Measurements from ENCODE around the gene MAML3.

MAML3 gene

DNA sequence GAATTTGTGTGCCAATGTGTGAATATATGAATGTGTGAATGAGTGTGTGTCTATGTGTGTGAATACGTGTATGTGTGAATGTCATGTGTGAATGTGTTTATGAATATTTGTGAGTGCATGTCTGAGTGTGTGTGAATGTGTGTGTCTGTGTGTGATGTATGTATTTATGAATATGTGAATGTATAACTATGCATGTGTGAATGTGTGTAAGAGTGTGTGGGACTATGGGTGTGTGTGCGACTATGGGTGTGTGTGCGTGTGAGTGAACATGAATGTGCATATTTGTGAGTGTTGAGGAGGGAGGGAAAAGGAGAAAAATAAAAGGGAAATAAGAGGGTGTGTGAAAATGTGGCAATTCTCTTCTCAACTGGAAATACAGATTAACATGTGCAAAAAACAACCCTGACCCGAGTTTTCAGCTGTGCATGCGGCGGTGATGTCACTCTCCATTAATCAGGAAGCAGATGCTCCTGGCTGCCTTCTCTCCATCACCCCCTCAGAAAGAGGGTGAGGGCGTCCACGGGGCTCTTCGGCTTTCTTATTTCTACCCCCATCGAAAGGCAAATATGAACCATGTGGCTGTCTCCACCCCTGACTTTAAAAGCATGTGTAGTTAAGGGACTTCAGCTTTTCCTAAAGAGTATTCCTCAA is 219.8 kb downstream of the MAML3 start:
- TF ChIP-seq, protein P1, sequence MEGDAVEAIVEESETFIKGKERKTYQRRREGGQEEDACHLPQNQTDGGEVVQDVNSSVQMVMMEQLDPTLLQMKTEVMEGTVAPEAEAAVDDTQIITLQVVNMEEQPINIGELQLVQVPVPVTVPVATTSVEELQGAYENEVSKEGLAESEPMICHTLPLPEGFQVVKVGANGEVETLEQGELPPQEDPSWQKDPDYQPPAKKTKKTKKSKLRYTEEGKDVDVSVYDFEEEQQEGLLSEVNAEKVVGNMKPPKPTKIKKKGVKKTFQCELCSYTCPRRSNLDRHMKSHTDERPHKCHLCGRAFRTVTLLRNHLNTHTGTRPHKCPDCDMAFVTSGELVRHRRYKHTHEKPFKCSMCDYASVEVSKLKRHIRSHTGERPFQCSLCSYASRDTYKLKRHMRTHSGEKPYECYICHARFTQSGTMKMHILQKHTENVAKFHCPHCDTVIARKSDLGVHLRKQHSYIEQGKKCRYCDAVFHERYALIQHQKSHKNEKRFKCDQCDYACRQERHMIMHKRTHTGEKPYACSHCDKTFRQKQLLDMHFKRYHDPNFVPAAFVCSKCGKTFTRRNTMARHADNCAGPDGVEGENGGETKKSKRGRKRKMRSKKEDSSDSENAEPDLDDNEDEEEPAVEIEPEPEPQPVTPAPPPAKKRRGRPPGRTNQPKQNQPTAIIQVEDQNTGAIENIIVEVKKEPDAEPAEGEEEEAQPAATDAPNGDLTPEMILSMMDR (IDR thresholded peaks at IDR 0.05; ENCODE audit: low read depth, low read length), result no peak
- no peaks in the 10 kb centered on the region for H3K36me3 ChIP-seq
- peak overlapping the region; percentile 37 for H3K4me3 ChIP-seq (ENCODE audit: low read depth, low read length)
- no peaks in the 10 kb centered on the region for H3K27me3 ChIP-seq
- DNase-seq, result peak; percentile 83
- H3K4me1 ChIP-seq, result peaks cover 57% of the 10 kb centered on the region
- H3K9me3 ChIP-seq, result no peaks in the 10 kb centered on the region

DNA sequence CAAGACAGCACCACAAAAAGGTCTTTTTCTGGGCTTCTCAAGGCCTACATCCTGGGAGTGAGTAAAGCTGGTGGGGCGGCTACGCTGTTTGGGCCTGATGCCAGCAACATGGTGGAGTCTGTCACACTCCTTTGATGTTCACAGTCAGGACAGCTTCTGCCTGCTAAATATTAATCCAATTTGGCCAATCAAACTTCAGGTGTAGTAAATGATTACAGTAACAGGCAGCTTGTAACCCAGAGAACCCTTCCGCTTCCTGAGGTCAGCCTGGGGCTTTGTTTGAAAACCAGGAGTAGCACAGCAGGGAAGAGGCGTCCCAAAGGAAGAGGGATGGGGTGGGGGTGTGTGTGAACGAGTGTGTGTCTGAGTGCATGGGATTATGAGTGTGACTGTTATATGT is 220.4 kb downstream of the MAML3 start:
- Histone ChIP-seq H3K4me1 (peaks cover 58% of the 10 kb centered on the region), H3K36me3 (no peaks in the 10 kb centered on the region), H3K27me3 (no peaks in the 10 kb centered on the region), H3K4me3 (ENCODE audit: low read depth, low read length) (no peak overlapping the region), H3K9me3 (no peaks in the 10 kb centered on the region)
- peak; percentile 66 for DNase-seq
- TF ChIP-seq, protein P1 (IDR thresholded peaks at IDR 0.05; ENCODE audit: low read depth, low read length), result no peak

DNA sequence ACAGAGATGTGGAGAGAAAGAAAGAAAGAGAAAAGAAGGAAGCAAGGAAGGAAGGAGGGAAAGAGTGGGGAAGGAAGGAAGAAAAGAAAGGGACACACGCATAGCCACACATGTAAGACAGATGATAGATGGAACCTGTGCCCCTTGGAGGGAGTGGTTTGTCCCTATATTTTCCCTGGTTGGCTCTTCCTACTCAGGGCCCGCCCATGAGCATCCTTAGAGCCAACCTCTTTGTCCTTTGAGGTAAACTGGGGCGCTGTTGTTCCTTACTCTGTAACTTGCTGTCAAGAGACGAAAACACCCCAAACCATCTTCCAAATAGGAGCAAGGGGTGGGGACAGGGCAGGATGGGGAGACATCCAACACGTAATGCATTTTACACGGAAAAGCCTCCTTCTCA is 220.9 kb downstream of the MAML3 start:
- peaks cover 56% of the 10 kb centered on the region for H3K4me1 ChIP-seq
- no peak for DNase-seq
- H3K4me3 ChIP-seq (ENCODE audit: low read depth, low read length), result no peak overlapping the region
- TF ChIP-seq, protein P1 (IDR thresholded peaks at IDR 0.05; ENCODE audit: low read depth, low read length), result no peak
- H3K9me3 ChIP-seq, result no peaks in the 10 kb centered on the region
- H3K27me3 ChIP-seq, result no peaks in the 10 kb centered on the region
- H3K36me3 ChIP-seq, result no peaks in the 10 kb centered on the region

DNA sequence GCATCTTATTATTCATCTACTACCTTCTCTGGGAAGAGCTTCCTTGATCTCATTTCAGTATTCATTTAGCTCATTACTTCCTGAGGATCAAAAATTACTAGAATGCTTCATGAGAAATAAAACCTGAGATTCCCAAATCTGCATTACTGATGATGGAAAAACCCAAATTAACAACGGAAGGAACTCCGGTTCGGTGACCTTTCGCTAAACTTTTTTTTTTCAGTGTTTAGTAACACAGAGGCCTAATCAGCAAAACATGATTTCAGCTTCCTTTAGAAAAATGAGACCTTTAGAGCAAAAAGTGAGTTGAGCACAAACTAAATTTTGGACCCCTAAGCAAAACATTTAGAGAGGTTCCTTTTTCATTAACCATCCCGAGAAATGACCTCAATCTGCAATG is 229.2 kb downstream of the MAML3 start:
- no peak overlapping the region for H3K4me3 ChIP-seq (ENCODE audit: low read depth, low read length)
- H3K9me3 ChIP-seq, result no peaks in the 10 kb centered on the region
- no peaks in the 10 kb centered on the region for H3K27me3 ChIP-seq
- peaks cover 52% of the 10 kb centered on the region for H3K4me1 ChIP-seq
- no peak for DNase-seq
- TF ChIP-seq, protein P1 (IDR thresholded peaks at IDR 0.05; ENCODE audit: low read depth, low read length), result no peak
- H3K36me3 ChIP-seq, result no peaks in the 10 kb centered on the region

DNA sequence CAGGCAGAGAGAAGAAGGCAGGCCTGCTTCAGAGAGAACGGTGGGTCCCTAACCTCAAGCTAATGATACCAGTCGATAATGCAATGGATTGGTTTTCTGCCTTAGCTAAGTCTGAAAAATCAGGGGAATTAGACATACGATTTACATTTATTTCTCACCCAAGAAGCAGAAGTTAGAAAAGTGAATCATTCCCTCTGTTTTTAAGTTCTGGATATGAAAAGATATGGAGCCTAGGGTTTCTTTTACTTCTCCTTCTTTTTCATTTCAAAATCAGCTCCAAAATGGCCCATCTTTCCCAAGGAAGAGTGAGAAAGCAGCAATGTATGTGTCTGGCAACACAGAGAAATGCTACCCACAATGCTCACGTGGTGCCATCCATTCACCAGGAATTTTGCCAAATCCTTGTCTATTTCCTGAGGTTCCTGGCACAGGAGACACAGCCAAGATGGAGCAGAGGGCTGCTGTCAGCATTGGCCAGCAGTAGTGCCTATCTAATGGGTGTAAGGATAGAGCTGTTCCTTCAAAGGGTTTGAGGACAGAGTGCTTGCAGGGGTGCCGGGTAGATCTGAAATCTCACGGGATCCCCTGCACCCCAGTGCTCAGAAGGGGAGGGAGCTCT is 231.5 kb downstream of the MAML3 start:
- Histone ChIP-seq H3K27me3 (no peaks in the 10 kb centered on the region), H3K4me3 (ENCODE audit: low read depth, low read length) (no peak overlapping the region), H3K9me3 (no peaks in the 10 kb centered on the region), H3K4me1 (peaks cover 43% of the 10 kb centered on the region), H3K36me3 (no peaks in the 10 kb centered on the region; the same call in 1 of the 2 replicates)
- DNase-seq, result peak; percentile 32
- TF ChIP-seq, protein P1 (IDR thresholded peaks at IDR 0.05; ENCODE audit: low read depth, low read length), result no peak

All from BE2C (cell line).